CD4-positive, alpha-beta T cell treated with Interleukin-21 for 1 hour (primary cell): ENCODE results near the gene WWOX.

Experiments used
- DNase-seq: peaks from one replicate; pipeline ENCODE4 v3.0.0-alpha.2; 2020

The WWOX gene

DNA sequence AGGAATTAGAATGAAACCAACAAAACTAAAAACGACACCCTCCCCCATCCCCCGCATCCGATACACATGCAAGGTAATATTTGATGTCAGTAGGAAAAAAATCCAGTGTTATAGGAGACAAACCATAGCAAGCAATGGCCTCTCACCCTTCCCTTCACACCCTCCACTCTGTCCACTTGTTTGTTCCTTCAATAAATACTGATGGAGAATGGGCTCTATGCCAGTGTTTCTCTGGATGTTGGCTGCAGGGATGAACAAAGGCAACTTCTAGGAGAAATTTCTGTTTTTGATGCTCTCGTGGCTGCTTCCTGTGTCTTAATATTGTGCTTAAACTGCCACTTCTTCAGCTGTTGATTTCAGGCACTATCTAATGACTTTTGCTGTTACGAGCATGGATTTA, 98.8 kb downstream of the WWOX start:
- no peak for DNase-seq

DNA sequence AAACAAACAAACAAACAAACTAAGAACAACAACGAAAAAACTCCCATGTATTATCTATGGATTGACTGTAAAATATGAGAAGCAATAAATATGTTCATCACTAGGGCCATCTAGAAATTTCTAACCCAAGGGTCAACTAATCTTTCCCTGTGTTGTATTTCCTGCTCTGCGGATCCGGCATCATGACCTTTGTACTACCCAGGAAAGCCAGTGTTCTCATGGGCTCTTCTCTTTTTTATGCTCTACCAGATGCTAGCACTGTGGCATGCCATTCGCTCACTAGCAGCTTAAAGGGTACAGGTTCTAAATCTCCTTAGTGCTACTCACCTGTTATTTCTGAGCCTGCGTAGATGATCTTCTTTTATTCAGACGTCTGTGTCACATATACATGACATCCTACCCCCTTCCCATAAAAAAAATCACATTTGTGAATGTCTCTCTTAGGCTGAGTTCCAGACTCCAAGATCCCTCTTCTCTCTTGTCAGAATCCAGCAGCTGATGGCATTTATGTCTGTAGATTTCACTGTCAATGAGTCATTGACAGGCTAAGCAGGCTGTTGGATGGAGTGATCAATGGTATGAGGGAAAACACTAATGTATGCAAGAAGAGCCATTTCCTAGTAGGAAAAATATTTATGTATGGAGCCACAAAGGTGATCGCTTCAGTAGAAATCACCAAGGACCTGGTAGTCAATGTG, 100.0 kb downstream of the WWOX start:
- no peak for DNase-seq

DNA sequence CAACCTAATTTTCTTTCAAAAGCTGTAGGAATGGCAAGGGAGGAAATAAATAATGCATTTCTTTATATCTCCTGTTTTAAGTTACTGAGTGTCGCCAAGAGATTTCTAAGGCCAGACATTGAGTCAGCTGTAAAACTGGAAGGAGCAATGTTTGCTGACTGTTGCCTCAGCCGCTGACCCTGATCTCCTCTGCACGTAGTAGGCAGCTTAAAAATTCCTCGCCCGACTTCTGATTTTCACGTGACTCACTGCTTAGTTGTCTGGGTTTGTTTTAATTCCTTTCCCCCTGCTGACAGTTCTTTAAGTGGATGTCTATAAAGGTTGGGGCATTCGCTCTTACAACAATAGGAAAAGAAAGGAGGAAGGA, 100.6 kb downstream of the WWOX start:
- DNase-seq: no peak

DNA sequence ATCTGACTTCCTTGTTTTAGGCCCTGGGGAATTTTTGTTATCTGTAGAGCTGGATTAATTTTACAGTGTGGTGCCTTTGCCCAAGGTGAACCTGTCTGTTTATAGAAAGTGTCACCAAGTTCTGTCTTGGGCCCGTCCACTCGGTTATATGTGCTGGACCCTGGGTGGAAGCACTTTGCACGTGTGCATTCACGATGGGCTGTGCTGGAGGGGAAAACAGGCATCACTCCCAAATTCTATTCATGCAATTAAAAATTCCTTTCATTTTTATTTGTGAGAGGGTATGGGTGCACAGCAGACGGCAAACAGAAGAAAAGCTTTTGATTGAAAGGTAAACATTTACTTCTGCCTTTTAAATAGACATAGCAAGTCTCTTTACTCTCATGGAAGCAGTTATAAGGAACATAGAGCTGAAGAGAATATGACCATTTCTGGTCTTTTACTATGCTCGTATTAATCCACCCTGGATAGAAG, 101.2 kb downstream of the WWOX start:
- no peak for DNase-seq

DNA sequence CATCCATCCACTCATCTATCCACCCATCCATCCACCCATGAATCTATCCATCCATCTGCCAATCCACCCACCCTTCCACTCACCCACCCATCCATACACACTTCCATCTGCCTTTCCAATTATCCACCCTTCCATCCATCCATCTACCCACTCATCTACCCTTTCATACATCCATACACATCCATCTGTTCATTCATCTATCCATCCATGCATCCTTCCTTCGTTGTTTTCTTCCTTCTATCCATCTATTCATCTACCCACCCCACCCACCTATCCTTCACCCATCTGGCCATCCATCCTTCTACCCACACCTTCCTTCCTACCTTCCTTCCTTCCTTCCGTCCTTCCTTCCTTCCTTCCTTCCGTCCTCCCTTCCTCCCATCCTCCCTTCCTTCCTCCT, 106.1 kb downstream of the WWOX start:
- no peak for DNase-seq

DNA sequence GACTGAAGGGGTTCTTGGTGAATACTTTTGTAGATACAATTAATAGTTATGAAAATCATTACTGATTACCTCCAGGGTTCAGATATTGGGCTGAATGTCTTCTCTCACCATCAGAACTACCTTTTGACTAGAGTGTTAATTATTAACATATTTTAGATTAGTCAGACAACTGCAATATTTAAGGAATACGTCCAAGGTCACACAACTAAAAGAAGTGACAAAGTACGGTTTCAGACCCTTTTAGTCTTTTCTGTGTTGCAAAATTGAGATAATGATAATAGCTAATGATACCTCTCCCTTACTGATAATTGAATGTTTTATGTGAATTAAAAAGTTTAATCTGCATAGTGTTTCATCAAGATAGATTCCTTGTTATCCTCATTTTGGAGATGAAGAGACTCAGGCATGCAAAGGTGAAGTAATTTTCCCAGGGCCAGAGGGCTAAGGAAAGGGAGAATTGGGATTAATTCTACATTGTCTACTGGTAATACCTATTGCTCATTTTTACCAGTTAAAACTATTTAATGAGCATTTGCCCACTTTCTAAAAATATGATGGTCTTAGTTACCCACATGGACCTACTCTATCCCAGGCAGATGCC, 107.3 kb downstream of the WWOX start:
- DNase-seq: no peak

DNA sequence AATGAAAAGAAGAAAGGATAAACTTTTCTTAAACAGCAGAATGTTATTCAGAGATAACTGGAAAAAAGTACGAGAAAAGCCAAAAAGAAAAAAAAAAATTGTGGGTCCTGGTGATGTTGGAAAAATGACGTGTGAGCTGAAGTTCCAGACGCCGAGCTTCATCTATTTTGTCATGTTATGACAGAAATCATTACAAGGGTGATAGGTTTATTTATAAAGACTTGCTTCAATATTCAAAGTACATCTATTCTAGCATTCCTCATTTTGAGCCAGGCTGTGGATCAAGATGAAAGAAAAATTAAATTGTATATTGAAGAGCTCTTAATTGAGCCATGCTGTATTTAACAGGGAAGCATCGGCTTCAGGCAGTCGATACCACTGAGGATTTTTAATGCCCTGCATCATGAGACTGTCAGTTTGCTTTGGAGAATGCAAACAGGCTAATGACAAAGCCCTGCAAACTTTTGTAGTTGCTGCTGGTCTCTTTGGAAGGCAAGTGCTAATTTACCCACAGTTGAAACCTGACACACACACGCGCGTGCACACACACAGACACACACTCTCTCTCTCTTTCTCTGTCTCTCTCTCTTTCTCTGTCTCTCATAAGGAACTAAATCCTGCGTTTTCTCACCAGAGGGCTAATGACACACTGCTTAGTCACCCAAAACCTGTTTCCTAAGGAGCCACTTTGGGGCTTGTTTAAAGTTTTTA, 110.7 kb downstream of the WWOX start:
- DNase-seq: no peak

DNA sequence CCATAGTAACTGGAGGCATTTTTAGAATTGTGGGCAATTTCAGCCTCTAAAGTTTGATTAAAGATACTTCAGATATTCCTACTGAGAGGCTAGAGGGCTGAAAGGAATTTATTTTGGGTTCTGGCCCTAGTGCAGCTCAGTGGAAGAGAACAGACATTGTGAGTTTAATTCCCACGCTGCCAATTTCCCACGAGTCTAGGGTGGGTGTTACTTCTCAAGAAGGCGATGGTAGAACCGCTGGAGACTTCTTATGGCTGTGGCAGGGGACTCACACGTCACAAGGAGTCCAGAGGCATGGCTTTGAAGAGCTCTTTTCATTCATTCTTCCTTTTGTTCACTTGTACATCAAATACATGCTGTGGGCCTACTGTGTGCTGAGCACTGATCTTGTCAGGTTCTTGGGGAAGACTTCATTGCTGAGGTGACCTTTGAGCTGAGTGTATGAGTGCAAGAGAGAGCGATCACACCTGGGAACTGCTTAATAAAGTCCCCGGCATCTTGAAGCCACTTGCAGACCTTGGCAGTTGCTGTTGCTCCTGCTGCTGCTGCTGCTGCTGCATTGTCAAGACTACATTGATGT, 111.7 kb downstream of the WWOX start:
- no peak for DNase-seq

DNA sequence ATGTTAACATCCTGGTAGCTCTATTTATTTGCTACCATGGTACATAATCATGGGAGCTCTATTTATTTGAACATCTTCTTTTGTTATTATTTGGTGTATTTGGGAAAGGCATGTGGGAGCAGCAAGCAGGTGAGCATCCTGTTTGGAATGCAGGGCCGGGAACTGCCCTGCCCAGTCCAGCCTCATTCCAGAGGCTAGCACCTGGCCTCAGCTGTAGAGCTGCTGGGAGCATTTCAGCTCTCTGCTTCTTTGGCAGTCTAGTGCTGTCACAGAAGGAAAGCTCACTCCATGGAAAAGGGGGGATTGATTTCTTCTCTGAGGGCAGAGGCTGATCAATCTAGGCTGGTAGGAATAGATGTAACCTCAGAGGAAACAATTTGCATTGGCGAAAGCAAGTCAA, 112.5 kb downstream of the WWOX start:
- DNase-seq: no peak

DNA sequence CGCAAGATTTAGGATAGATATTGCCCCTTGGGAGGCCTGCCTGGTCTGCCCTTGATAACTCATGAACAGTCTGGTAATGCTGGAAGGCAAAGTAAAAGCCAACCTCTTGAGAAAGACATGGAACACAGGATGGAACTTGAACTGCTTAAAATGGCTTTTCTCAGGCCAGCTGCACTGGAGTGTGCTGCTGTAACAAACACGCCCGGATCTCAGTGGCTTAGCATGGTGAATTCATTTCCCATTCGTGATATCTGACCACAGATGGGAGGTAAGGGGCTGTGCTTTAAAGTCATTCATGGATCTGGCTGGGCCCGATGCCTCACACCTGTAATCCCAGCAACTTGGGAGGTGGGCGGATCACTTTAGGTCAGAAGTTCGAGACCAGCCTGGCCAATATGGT, 113.2 kb downstream of the WWOX start:
- no peak for DNase-seq

DNA sequence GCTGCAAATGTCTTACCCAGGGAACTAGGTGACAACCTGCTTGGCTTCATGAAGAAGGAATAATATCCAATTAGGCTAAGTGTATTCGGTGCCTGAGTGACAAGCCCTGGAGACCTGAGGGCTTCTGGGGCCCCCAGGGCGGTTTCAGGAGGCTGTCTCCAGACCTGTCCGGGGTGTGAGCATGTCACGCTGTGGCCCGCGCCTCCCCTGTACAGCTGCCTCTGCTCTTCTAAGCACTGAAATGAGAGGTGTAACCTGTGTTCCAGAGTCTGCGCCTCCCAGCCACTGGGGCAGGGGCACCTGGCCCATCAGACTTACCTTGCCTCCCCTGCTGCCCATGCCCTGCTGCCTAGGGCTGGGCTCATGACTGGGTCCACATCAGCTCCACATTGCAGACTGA, 114.3 kb downstream of the WWOX start:
- no peak for DNase-seq

DNA sequence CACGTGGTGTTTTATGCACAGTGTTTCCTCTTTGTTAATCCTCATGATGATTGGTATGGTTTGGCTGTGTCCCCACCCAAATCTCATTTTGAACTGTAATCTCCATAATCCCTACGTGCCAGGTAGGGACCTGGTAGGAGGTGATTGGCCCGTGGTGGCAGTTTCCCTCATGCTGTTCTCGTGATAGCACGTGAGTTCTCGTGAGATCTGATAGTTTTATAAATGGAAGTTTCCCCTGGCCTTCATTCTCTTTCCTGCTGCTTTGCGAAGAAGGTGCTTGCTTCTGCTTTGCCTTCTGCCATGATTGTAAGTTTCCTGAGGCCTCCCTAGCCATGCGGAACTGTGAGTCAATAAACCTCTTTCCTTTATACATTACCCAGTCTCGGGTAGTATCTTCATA, 115.8 kb downstream of the WWOX start:
- no peak for DNase-seq

DNA sequence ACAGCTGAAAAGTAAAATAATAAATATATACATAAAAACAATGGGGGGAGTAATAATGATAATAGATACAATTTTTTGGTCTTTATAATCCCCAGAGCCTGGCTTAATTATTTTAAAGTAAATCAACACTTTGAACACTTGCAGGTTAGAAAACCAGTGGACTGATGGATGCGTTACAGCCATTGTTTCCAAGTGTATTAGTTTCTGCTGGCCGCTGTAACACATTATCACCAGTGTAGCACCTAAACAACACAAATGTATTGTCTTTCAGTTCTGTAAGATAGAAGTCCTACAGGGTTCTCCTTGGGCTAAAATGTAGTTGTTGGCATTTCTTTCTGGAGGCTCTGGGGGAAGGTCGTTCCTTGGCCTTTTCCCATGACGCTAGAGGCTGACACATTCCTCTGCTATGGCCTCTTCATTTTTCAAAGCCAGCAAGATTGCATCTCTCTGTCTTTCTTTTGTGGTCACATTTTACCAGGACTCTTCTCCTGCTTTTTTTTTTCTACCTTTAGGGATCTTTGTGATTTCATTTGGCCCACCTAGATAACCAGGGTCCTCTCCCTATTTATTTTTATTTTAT, 116.8 kb downstream of the WWOX start:
- no peak for DNase-seq

DNA sequence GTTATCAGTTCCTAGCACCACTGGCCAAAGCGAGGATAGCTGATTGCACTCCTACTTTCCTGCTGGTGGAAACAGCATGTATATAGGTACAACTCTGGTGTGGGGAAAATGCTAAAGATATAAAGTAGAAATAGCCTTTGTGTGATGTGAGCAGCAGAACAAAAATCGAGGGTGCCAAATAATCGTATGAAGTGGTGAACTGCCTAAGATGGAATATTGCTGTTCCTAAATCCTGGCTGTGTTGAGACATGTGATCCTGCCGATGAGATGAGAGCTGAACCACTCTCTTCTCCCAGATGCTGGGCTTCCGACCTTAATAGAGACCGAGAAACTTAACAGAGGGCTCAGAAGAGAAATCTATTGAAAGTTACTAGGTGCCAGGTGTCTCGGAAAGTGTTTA, 117.8 kb downstream of the WWOX start:
- no peak for DNase-seq

DNA sequence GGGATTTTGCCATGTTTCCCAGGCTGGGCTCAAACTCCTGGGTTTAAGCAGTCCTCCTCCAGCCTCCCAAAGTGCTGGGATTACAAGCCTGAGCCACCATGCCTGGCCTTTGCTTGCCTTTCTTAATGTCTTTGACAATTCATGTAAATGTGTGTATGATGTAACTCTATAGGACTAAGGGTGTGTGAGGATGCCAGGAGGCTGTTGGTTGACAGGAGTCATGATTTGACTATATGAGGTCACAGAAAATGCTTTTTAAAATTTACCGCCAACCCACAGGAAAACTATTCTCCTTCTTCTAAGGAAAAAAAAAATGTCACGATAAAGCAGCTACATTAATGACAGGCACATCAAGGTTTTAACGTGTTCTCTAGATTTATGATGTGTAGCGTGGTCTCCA, 118.8 kb downstream of the WWOX start:
- no peak for DNase-seq

DNA sequence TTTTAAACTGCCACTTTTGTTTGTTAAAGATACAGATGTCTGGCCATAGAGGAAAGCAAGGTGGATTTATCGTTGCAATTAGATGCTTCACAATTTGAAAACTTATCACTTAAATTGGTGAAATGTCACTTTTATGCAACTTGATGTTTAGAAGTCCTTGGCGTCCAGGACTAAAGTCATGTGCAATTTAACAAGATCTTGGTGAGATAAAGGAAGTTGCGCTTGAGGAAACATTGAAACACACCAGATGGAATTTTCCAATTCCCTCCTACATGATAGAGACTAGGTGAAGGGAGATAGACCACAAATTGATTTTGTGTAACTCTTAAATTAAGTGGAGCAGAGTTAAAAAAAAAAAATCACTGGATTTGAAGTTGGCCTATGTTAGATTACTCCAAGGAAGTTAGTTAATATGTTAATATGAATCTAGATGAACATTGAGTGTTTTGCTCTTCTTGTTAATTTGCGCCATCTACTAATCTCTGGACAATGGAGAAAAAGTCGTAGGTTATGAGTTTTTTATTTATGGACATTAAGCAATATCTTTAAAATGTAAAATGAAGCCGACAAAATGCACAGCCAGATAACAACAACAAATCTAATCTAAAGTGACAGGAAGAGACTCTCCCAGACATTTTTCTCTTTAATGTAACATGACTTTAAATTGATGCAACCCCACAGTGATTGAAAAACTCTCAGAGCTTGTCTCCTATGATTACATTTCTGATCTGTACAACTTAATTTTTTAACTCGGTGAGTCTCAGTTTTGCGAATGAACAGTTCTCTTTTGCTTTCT, 119.6 kb downstream of the WWOX start:
- no peak for DNase-seq

DNA sequence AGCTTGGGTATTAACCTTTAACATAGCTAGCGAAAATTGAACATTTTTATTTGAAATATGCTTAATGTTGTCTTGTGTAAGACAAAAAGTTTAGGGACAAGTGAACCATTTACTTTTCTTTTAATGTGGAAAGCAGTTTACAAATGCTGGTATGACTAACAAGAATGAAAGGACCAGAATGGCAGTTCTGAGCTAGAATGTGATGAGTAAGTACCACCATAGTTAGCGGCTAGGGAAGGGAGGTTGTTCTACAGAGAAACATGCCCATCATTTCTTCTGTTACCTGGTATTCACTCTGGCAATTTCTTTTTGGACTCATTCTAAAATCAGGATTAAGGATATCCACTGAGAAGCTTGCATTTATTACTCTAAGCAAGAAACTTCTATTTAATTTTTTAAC, 121.1 kb downstream of the WWOX start:
- DNase-seq: no peak

DNA sequence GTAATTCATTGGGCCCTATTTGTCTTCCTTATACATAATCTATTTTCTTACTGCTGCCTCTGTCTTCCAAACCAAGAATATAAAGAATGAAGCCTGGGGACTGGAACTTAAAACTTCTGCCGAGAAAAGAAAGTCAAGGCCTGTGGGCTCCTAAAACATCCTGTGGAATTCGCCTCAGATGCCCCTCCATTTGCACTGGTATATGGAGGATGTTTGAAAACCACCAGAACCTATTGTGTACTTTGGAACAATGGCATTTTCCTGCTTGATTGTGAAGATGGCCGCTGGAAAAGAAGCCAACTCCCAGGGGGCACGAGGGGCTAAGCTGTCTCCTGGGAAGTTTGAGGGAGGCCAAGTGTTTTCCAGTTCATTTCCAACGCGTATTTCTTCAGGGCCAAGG, 122.4 kb downstream of the WWOX start:
- DNase-seq: no peak

DNA sequence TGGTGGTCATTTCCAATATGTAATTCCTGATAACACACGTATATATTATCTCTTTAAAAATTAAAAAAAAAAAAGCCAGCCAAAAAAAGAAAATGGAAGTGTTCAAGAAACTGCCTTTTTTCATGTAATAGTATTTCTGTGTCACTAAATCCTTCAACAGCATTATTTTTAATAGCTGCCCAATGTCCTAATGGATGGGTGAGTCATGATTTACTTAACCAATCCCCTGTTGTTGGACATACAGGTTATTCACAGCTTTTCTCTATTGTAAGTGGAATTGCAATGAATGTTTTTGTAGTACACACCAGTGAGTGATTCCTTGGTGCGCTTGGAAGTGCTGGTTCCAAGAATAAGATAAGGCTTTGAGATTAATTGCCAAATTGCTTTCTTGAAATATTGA, 124.9 kb downstream of the WWOX start:
- no peak for DNase-seq

DNA sequence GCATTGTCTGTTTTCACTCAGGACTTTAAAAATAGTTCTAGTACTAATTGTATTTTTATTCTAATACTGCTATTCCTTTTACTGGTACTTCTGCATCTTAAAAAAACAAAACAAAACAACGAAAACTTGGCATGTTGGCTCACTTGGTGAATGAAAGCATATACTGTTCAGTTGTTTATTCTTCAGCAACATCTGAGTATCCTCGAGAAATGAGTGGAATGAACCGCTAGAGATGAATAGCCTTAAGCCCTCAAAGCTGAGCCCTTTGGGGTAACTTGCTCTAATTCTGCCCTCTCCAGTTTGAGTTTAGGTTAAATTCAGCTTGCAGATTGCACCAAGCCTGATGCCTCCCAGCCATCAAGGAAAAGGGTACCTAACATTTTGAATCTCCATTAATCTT, 126.5 kb downstream of the WWOX start:
- DNase-seq: no peak

DNA sequence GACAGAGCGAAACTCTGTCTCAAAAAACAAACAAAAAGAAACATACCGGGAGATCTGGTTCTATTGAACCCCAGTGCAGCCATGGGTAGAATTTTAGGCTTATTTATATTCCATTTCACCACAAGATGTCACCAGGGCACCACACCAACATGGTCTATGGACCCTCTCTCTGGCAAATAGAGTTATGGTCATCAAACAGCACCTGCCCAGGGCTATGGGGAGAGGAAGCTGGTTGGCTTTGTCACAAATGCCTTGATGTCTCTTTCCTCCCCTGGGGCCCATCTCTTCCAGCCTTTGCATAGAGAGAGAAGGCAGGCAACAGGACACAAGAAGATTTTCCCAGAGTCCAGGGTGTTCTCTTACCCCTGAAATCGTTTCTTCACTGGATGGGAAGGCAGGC, 128.4 kb downstream of the WWOX start:
- no peak for DNase-seq

DNA sequence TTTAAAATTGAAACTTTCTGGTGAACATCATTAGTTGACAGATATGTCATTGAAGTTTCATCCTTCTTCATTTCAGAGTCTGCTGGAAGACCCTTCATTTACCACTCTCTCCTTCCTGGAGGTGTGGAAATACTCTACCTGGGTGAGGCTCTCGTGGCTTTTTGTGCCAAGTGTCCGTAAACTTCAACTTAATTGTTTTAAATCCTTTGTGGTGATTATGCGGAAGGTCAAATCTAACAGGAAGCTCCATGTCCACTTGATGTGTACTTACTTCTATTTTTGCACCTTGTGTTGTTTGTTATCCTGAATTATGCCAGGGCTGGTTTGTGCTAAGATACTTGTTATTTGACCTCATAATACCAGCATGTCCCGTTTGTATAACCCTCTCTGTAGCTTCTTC, 129.2 kb downstream of the WWOX start:
- DNase-seq: no peak

DNA sequence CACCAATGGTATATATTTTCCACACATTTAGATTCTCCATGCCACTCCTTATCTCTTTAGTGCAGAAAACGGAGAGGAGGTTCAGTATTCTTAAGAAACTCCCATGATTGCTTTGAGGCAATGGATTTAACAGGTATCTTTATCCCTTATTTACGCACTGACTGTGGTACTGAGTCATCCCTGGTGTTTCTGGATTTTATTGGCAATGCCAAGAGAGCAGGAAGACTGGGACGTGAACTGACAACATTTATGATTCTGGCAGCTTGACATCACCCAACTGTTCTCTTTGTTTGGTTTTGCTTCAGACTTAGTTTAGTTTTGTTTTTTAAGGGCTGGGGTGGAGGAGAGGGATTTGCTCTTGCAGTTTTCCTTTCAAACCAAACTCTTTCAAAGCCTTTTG, 131.4 kb downstream of the WWOX start:
- no peak for DNase-seq
